Astrocyte of the spinal cord (primary cell): ENCODE results near the gene BRD3OS.

Source experiments
- DNase-seq: peaks from one replicate; pipeline ENCODE4 v3.0.0; 2011; ENCODE audit warnings: low read depth, low spot score
- H3K4me3 ChIP-seq: 2 replicates; pipeline ENCODE4 v1.5.1; 2011; ENCODE audit warnings: low read depth, mild to moderate bottlenecking, low read length, moderate library complexity
- in situ Hi-C: cut with HindIII; loops from 2 replicates; pipeline ENCODE4 v1.10.0; 2017; ENCODE audit warnings: low sequenced_read_pairs
- TF ChIP-seq, protein P1 (sequence below): IDR thresholded peaks from 2 replicates; pipeline ENCODE4 v1.5.1; 2012; ENCODE audit warnings: low read depth, mild to moderate bottlenecking, low read length, inconsistent platforms

BRD3OS gene

GRCh38 chr9:133978899-133979272, 46.4 kb upstream of the BRD3OS start:
- no peak overlapping the region for H3K4me3 ChIP-seq
- no peak for DNase-seq
- in situ Hi-C loops, result no loop called here

GRCh38 chr9:133979273-133979920, 45.9 kb upstream of the BRD3OS start:
- in situ Hi-C loops, result no loop called here
- DNase-seq, result peak; percentile 30
- no peak overlapping the region for H3K4me3 ChIP-seq
- TF ChIP-seq, protein P1, sequence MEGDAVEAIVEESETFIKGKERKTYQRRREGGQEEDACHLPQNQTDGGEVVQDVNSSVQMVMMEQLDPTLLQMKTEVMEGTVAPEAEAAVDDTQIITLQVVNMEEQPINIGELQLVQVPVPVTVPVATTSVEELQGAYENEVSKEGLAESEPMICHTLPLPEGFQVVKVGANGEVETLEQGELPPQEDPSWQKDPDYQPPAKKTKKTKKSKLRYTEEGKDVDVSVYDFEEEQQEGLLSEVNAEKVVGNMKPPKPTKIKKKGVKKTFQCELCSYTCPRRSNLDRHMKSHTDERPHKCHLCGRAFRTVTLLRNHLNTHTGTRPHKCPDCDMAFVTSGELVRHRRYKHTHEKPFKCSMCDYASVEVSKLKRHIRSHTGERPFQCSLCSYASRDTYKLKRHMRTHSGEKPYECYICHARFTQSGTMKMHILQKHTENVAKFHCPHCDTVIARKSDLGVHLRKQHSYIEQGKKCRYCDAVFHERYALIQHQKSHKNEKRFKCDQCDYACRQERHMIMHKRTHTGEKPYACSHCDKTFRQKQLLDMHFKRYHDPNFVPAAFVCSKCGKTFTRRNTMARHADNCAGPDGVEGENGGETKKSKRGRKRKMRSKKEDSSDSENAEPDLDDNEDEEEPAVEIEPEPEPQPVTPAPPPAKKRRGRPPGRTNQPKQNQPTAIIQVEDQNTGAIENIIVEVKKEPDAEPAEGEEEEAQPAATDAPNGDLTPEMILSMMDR, result no peak

More at GRCh38 chr9:133978899-133979272, 46.4 kb upstream of the BRD3OS start:
- TF ChIP-seq, protein P1, result no peak

- no peak for DNase-seq
- in situ Hi-C loops, result no loop called here
- H3K4me3 ChIP-seq, result no peak overlapping the region
- TF ChIP-seq, protein P1, result no peak
Observed at GRCh38 chr9:133979921-133980863, 45.1 kb upstream of the BRD3OS start.

DNA sequence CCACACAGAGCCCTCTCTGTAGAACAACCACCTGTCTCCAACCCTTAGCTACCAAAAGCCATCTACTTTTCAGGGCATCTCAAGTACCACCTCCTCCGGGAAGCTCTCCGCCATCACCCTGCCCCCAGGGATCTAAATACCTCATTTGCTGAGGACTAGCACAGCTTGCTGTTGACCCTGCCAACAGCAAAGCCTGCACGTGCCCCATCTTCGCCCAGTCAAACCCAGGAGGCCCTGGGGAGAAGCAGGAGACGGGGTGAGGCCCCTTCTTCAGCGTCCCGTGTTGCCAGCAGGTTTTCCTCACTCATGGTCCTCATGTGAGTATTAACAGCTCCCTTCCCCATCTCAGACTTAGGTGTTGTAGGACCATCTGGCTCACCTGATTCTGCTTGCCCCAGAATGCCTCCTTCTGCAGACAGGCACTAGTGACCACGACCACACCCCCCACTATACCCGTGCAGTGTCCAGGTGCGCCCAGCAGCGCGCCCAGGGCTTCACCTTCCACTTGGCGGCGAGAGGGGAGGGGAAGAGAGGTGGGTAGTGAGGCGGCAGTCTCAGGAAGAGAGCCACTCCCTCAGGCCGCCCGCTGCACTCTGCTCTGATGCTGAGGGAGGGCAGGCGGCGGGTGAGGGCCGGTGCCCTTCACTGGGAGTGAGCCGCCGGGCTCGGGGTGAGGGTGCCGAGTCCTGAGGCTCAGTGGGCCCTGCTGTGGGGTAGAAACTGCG, 44.3 kb upstream of the BRD3OS start:
- no peak for DNase-seq
- TF ChIP-seq, protein P1, result no peak
- H3K4me3 ChIP-seq, result no peak overlapping the region
- in situ Hi-C loops, result no loop called here

DNA sequence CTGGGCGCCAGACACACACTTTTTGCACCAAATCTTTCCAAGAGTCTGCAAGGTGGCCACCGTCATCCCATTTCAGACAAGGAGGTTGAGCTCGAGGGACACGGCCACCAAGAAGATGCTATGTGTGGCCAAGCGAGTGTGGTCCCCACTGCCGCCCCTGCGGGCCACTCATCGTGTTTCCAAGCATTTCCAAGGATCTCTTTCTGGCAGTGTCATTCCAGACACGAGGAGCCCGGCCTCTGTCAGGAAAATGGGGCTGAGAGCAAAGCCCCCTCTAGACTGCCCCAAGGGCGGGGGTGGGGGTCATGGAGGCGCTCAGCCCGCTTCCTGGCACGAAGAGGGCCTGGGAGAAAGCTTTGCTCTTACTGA, 43.7 kb upstream of the BRD3OS start:
- in situ Hi-C loops, result no loop called here

More for the DNA sequence above, 43.7 kb upstream of the BRD3OS start:
- no peak for DNase-seq
- no peak overlapping the region for H3K4me3 ChIP-seq
- TF ChIP-seq, protein P1, result no peak
